GM12874 (cell line): ENCODE measurements around the gene ZNF555.

Experiments
- TF ChIP-seq, protein P1 (sequence below): IDR thresholded peaks from 2 replicates; pipeline ENCODE4 v1.5.1; 2011; ENCODE audit warnings: low read depth, mild to moderate bottlenecking, control low read depth, low read length, moderate library complexity; ENCODE audit not compliant: insufficient read depth

ZNF555 gene

DNA sequence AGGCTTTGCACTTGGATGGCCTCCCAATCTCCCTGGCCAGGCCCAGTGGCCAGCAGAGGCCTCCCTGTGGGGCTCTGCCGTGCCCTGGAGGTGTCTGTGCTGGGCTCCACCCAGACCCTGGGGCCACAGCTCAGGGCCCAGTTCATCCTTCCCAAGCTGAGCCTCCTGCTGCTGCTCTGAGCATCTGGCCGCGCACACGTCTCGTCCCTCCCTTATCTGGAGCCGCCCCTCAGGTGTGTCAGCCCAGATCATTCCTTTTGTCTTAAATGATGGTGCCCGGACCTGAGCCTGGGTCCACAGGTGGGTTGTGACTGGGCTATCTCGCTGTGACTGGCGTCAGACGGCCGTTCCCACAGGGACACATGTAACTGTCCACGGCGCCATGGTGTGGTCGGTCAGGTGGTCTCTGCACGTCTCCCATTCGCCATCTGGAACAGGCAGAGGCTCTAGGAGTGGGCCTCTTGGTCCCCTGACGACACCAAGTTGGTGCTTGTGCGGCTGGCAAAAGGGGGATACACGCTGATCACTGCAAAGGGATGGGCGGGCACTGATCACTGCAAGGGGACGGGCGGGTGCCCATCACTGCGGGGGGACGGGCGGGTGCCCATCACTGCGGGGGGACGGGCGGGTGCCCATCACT is 35.9 kb upstream of the ZNF555 start:
- TF ChIP-seq, protein P1, sequence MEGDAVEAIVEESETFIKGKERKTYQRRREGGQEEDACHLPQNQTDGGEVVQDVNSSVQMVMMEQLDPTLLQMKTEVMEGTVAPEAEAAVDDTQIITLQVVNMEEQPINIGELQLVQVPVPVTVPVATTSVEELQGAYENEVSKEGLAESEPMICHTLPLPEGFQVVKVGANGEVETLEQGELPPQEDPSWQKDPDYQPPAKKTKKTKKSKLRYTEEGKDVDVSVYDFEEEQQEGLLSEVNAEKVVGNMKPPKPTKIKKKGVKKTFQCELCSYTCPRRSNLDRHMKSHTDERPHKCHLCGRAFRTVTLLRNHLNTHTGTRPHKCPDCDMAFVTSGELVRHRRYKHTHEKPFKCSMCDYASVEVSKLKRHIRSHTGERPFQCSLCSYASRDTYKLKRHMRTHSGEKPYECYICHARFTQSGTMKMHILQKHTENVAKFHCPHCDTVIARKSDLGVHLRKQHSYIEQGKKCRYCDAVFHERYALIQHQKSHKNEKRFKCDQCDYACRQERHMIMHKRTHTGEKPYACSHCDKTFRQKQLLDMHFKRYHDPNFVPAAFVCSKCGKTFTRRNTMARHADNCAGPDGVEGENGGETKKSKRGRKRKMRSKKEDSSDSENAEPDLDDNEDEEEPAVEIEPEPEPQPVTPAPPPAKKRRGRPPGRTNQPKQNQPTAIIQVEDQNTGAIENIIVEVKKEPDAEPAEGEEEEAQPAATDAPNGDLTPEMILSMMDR, result no peak

DNA sequence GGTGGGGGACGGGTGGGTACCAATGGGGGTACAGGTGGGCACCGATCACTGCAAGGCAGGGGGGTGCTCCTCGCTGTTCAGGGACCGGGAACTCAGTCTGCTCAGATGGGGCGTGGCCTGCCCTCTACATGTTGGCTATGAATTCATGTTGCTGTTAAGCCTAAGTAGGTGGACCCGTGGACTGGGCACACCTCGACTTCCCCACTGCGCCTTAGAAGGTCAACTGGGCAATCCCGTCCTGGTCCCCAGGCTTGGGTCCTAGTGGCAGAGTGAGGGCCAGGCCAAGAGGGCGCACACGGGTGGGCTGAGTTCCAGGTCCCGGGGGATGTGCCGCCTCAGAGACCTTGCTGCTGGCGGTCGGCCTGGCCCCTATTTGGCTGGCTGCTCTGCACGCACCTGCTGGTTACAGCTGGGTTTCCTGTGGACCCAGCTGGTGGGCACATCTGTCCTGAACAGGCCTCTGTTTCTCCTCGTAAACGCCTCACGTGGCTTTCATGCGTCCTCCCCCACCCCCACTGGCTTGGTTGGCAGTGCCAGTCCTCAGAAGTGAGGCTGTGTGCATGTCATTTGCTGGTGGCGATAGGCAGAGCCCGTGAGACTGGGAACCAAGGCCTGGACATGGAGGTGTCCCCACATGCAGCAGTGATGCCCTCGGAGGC is 35.2 kb upstream of the ZNF555 start:
- TF ChIP-seq, protein P1, result no peak

DNA sequence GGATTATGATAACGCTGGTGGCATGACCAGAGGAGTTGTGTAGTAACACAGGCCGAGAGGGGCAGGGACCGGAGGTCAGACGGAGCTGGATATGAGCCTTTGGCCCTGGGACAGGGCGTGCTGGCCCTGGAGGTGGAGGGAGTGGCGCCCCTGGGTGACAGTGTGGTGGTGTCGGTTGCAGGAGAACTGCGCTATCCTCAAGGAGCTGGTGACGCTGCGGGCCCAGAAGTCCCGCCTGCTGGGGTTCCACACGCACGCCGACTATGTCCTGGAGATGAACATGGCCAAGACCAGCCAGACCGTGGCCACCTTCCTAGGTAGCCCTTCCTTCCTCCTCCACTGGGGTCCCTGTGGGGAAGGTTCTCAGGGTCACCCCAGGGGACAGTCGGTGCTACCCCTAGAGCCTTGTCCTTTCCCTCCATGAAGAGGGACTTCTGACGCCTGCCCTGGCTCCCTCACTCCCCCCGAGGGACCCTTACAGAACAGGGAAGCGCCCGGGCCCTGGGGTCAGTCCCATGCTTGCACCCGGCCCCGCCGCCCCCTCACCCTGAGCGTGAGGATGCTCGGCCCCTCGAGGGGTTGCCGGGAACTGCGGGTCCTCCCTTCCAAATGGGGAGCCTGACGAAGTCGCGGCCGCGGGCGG is 34.4 kb upstream of the ZNF555 start:
- TF ChIP-seq, protein P1, result no peak

DNA sequence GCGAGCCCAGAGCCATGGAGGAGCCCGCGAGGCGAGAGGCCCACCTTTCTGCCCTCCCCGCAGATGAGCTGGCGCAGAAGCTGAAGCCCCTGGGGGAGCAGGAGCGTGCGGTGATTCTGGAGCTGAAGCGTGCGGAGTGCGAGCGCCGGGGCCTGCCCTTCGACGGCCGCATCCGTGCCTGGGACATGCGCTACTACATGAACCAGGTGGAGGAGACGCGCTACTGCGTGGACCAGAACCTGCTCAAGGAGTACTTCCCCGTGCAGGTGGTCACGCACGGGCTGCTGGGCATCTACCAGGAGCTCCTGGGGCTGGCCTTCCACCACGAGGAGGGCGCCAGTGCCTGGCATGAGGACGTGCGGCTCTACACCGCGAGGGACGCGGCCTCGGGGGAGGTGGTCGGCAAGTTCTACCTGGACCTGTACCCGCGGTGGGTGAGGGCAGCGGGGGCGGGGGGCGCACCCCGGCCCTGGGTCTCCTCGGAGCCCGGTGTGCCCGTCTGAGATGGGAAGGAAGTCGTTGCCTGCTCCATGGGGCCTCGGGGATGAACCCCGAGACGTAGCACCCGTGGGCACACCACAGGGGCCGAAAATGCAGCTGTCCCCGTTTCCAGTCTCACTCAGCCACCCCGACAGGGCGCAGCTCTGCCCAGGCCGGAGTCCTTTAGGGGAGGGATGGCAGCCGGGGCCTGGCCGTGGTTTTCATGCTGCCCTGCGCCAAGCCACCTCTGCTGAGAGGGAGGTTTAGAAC is 33.7 kb upstream of the ZNF555 start:
- TF ChIP-seq, protein P1, result no peak

DNA sequence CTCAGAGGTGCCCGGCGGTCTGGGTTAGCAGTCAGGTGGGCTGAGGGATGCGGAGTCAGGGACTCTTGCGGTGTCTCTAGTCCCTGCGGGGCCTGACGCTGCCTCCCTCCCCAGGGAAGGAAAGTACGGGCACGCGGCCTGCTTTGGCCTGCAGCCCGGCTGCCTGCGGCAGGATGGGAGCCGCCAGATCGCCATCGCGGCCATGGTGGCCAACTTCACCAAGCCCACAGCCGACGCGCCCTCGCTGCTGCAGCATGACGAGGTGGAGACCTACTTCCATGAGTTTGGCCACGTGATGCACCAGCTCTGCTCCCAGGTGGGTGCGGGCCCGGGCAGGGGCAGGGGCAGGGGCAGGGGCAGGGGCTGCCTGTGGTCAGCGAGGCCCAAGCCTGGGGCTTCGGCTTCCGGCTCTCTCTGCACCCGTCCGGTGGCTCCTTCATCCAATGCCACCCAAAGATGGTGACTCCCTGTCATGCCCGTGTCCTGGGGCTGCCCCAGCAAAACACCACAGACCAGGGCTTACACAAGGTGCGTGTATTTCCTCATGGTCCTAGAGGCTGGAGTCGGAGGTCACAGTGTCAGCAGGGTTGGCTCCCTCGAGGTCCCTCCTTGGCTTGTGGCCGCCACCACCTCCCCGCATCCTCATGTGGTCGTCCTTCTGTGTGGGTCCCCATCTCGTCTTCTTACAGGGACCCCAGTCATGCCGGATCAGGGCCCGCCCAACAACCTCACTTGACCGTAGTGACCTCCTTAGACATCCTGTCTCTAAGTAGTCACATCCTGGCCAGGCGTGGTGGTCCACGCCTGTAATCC is 32.9 kb upstream of the ZNF555 start:
- TF ChIP-seq, protein P1, result no peak

DNA sequence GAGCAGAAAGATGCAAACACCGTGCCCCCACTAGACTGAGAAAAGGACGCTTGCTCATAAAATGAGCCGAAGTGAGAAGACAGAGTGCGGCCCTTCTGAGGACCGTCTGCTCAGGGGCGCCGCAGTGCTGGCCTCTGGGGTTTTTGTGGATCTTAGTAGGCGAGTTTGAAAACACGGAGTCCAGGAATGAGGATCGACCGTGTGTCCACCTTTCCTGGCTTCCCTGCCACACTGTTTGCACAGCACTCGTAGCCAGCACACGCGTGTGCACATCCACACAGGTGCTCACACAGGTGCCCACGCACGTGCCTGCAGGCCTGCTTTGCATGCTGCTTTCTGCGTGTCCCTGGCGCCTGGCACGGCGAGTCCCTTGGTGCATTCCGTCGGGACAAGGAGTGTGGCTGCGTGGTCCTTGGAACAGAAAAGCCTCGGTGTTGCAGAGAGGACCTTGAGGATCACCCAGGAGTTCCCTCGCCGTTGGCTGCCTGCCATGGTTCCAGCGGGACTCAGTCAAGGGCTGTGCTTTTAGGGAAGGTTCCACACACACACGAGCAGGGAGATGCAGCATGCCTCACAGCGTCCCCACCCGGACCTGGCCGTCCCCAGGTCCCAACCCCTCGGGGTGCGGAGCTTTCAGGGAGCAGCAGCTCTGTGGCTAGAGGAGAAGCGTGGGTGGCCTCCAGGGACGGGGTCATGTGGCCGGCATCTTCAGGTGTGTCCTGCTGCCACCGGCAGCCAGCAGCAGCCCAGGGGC is 31.7 kb upstream of the ZNF555 start:
- TF ChIP-seq, protein P1, result no peak
